ENCODE results near the gene KLC3.

Gene KLC3

DNA sequence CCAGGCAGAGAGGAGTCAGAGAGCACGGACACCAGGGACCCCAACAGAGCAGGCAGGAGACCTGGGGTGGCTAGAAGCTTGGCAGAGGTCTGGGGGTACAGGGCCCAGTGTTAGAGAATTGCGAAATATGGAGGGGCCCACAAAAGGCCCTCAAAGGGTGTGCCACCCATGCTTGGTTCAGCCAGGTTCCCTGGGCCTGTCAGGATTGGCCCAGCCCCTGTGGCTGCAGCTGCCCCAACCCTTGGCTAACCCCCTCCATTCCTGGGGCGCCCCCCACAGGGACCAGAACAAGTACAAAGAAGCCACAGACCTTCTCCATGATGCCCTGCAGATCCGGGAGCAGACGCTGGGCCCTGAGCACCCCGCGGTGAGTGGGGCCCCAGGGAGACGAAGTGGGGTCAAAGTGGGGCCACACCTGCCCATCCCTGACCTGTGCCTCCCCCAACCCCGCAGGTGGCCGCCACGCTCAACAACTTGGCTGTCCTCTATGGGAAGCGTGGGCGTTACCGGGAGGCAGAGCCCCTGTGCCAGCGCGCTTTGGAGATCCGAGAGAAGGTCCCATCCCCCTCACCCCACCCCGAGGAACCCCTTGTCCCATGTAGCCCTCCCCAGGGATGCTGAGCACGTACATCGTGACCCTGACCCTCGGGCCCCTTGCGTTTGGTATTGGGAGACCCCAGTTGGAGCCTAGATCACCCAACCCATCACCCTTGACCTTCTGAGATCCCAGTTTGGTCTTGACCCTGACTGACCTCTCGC is 8.0 kb downstream of the KLC3 start:
- DNase-seq (ENCODE audit: low read depth in 4 of 4, low spot score in 1 of 4): no peak

DNA sequence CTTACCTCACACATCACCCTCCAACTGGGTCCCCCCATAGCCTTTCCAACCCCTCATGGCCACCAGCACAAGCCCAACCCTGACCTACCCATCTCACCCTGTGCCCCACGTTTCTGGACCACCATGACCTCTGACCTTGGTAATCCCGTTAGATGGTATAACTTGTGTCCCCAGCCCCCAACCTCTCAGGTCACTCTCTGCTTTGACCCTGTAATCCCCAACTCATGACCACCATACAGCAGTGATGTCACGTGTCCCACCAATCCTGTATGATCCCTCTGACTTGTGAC is 8.5 kb downstream of the KLC3 start:
- DNase-seq (ENCODE audit: low read depth in 4 of 4, low spot score in 1 of 4): no peak

DNA sequence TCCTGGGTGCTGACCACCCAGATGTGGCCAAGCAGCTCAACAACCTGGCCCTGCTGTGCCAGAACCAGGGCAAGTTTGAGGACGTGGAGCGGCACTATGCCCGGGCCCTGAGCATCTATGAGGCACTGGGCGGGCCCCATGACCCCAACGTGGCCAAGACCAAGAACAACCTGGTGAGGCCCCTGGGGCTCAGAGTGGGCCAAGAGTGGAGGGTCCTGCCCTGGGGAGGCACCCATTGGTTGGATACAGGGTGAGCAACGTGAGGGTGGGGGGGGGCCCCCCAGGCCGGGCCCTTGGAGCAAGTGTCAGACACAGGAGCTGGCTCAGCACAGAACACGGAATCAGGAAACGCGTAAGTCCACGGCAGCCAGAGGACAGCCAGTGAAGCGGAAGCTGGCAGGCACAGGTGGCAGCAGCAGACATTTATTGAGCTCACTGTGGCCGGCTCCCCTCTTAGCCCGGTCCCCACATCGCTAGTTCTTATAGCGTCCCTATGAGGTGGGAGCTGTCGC is 8.9 kb downstream of the KLC3 start:
- DNase-seq (ENCODE audit: low read depth in 4 of 4, low spot score in 1 of 4): no peak

DNA sequence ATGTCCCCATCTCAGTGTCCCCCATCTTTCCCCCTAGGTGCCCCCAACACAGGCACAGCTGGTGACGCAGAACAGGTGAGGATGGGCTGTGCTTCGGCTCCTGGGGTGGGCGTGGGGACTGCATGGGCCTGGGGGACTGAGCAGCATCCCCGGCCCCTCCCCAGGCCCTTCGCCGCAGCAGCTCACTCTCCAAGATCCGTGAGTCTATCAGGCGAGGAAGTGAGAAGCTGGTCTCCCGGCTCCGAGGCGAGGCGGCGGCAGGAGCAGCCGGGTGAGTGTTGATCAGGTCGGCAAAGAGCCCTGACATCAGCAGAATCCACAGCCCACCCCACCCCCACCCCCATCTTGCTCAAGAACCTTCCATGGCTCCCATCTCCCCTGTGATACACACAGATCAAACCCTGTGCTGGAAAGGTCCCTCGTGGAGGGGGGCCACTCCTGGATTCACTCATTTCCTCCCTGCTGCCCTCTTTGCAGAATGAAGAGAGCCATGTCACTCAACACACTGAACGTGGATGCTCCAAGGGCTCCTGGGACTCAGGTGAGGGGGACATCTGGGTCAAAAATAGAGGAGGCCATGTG is 10.0 kb downstream of the KLC3 start:
- no peak for DNase-seq (ENCODE audit: low read depth in 4 of 4, low spot score in 1 of 4)

DNA sequence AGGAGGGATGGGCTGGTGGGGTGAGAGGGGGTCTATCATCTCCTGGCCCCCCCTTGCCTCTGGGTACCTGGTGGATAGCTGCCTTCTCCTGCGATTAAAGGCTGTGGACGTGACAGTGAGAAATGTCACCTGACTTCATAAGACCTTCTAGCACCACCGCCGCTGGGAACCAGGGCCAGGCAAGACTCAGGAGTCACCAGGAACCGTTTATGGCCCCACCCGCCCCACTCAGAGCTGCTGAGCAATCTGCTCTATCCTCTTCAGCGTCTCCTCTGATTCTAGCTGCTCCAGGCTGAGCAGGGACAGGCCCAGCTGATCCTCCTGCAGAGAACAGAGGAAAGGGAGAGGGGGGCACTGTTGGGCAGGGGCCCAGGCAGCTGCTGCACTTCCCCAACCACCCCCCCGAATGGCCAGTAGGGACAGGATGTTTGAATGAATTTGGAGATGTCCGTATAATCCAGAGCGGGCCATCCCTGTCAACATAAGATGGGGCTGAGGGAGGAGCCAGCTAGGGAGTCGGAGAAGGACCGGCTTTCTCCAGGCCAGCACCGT is 10.9 kb downstream of the KLC3 start:
- DNase-seq (ENCODE audit: low read depth in 4 of 4, low spot score in 1 of 4): no peak

DNA sequence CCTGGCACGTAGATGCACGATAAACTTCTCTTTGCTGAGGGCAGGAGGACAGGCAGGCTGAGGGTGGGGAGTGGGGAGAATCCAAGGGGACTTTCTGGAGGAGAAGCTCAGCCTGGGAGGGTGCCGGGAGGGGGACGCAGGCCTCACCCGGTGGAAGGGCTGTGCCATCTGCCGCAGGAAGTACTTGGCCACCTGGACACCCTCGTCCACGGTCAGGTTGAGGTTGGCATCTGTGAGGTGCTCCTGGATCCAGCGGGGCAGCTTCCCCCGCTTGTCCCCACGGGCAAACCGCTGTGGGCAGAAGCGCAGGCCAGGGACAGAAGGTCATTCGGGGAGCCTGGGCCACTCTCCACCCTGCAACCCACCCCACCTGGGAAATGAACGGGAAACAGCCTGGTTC is 11.5 kb downstream of the KLC3 start:
- no peak for DNase-seq (ENCODE audit: low read depth in 4 of 4, low spot score in 1 of 4)

DNA sequence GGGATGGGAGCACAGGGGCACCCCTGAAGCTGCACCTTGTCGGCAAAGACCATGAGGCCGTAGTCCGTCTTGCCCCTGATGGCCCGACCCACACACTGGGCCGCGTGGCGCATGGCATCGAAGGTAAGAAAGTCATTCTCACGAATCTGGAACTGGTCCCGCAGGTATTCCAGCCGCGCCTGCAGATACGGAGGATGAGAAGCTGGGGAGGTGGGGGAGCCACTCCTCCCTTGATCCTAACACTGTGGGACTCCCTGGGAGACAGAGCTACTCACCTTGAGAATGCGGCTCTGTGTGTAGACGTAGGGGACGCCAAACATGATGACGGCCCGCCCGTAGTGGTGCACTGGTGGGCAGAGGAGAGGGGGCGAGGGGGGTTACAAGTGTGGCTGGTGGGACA is 11.9 kb downstream of the KLC3 start:
- no peak for DNase-seq (ENCODE audit: low read depth in 4 of 4, low spot score in 1 of 4)

DNA sequence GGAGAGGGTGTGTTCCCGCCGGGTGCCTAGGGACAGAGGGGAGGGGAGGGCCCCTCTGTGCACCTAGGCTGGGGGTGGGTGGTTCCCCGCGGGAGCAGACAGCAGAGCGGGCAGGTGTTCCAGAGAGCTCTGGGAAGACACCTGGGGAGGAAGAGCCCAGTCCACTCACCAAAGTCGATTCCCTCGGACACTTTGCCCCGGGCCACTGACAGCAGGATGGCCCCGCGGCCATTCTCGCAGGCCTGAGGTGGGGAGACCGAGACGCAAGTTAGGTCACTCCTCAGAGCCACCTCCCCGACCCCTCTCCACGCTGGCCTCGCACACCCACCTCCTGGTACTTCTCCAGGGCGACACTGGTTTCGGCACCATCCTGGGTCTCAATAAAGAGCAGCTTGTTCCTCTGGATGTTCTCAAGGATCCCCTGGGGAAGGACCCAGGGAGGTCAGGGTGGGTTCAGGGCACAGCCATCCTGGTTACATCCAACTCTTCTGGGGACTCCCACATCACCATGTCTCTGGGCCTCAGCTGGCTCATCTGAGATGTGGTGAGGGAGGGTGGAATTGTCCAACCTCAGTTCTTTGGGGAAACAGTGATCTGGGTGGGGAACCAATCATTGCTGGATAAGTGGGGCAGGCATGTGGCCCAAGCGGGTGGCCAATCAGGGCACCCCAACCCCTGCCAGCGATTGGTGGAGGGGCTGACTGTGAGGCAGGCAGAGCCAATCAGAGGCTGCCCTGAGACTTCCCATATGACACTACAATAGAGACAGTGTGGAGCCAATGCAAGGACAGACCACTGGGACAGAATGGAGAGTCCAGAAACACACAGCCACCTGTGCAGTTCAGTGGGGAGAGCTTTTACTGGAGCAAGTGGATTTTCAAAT is 12.6 kb downstream of the KLC3 start:
- no peak for DNase-seq (ENCODE audit: low read depth in 4 of 4, low spot score in 1 of 4)

DNA sequence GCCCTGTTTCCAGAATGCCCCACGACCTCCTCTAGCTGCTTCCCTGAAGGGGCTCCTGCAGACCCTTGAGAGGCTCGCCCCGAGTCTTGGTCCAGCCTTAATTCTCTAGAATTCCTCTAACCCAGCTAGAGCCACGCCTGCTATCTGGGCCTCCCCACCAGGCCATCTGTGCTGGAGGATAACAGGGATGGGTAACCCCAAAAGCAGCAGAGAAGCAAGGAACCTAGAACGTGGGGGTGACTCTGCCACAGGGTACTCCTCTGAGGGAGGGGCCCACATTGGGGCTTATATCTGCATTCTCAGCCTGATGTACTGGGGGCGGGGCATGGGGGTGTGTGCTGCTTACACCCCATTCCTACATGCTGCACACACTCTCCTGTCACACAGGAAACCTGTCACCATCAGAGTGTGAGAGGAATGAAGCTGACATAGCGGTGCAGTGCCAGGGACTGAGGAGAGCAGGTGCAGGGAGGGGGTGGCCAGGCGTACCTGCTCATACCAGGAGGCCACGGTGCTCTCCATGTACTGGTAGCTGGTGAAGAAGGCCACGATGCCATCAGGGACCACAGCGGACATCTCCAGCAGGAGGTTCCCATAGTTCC is 13.8 kb downstream of the KLC3 start:
- DNase-seq (ENCODE audit: low read depth in 4 of 4, low spot score in 1 of 4): no peak

DNA sequence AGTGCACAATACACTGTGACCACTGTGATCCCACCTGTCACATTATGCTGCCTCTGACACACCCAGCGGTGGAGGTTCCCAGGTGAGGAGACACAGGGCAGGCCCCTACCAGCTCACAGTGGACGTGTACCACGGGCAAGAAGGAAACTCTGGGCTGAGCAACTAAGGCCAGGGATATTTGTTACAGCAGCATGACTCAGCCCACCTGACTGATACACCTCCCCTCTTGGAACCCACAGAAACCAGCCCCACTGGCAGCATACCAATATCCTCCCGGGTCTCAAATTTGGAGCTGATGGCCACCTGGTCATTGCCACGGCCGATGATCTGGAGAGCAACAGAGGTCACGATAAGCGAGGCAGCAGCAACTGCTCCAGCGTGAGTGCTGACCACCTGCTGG is 14.9 kb downstream of the KLC3 start:
- DNase-seq (ENCODE audit: low read depth in 4 of 4, low spot score in 1 of 4): no peak

DNA sequence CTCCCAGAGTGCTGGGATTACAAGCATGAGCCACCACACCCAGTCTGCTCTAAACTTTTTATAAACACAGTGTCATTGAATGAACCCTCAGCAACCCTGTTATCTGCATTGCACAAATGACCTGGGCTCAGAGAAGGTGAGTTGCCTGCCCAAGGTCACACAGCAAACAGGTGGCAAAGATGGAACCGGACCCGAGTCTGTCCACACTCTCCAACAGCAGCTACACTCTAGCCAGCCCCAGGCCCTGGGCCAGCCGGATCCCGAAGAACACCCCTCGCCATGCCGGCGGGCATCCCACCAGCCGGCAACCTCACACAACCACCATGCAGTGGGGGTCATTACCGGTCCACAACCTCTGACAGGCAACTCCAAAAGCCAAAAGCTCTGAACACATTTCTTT is 15.4 kb downstream of the KLC3 start:
- DNase-seq (ENCODE audit: low read depth in 4 of 4, low spot score in 1 of 4): no peak

DNA sequence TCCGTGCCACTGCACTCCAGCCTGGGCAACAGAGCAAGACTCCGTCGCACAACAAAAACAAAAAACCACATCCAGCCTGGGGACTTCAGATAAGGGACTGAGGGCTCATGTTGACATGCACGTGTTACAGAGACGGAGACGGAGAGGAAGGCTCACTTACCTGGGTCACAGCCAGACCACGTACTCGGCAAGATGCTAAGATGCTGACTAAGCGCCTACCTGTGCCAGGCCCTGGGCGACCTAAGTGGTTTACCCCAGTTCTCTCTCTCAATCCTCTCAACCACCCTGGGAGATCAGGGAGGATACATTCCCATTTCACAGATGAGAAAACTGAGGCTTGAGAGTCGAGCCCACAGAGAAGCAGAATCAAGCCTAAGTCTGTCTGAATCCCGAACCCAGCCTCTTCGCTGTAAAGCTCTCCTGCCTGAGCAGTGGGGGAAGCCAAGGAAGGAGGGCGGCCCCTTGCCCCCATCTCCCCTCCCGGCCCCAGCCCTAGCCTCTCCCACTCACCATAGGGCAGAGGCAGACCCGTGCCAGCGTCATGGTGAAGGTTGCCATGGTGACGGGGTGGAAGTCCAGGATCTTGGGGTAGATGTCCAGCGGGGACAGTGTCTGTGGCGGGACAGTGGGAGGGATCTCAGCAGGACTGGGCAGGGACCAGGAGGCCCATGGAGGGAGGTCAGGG is 16.4 kb downstream of the KLC3 start:
- no peak for DNase-seq (ENCODE audit: low read depth in 4 of 4, low spot score in 1 of 4)

DNA sequence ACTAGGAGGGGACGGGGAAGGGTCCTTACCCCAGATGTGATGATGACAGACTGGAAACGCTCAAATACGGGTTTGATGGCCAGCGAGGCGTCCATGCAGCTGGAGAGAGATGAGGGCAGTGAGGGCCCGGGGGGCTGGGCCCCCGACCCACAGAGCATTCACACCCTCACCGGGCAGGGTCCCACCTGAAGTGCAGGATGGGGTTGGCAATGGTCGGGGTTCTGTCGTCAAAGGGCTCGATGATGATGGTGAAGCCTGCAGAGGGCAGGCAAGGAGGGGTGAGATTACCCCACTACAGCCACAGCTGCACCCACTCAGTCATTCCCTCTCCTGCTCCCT is 16.9 kb downstream of the KLC3 start:
- no peak for DNase-seq (ENCODE audit: low read depth in 4 of 4, low spot score in 1 of 4)

DNA sequence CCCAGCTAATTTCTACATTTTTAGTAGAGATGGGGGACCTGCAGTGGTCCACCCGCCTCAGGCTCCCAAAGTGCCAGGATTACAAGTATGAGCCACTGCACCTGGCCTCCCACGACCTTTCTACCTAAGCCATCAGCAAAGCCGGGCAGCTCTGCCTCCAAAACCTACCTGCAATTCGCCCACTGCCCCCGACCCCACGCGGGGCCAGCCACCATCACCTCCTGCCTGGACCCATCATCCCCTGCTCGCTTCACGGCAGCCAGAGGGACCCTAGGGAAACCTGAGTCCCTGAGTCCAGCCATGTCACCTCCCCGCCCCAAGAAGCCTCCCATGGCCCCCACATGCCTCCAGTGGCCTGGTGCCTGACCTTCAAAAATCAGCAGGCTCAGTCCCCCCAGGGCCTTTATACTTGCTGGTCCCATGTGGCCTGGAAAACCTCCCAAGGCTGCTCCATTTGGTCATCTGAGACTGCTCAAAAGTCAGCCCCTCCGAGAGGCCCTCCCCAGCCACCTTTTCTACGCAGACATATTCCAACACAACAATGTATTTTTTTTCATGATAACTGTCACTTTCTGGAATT is 17.8 kb downstream of the KLC3 start:
- no peak for DNase-seq (ENCODE audit: low read depth in 4 of 4, low spot score in 1 of 4)

DNA sequence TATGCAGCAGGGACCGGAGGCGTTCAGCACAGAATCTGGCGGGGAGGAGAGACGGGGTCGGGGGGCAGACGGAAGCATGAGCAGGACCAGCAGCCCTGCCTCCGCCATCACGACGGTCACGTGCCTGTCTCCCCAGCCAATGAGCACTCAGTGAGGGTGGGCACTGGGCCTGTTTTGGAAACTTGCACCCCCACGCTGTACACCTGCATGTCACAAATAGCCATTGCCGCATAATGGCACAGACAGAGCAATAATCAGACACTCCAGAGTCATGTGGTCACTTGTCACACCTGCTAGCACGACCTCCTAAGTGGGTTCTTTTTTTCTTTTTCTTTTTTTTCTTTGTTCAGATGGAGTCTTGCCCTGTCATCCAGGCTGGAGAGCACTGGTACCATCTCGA is 21.1 kb downstream of the KLC3 start:
- no peak for DNase-seq (ENCODE audit: low read depth in 4 of 4, low spot score in 1 of 4)

DNA sequence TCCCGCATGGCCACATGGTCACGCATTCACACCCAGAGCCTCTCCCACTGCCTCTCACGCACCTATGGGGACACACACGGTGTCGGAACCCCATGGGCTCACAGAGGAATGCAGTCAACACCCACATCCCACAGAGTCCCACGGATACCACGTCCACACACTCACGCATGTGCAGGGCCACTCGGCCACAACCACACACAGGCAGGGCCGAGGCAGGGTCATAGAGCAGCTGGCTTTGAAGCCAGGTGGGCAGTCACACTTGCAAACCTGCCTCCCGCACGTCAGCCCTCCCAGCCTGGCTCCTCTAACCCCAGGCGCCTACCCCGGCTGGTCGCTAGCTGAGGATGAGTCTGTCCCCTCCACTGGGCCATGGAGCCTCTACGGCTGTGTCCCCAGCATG is 21.7 kb downstream of the KLC3 start:
- no peak for DNase-seq (ENCODE audit: low read depth in 4 of 4, low spot score in 1 of 4)

DNA sequence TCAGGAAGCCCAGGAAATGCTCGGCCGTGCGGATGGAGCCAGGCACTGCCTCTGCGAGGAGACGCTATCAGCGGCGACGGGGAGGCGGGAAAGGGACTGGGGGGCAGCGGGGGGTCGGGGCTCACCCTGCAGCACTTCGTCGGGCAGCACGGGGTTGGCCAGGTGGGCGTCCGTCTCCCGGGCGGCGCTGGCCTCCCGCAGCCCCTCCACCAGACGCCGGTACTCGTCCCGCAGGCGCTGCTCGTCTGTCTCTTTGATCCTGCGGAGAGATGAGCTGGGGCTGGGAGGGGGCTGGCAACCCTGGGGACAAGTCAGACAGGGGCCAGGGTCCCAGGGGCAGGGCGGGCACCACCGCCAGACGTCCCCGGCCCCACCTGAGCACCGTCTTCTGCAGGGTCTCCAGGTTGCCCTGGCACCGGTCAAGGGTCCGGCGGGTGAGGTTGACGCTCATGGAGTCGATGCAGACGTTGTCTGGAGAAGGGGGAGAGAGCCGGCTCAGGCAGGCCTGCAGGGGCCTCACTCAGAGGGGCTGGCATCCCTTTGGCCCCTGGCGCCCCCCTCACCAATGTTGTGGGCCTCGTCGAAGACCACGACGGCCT is 23.4 kb downstream of the KLC3 start:
- no peak for DNase-seq (ENCODE audit: low read depth in 4 of 4, low spot score in 1 of 4)

DNA sequence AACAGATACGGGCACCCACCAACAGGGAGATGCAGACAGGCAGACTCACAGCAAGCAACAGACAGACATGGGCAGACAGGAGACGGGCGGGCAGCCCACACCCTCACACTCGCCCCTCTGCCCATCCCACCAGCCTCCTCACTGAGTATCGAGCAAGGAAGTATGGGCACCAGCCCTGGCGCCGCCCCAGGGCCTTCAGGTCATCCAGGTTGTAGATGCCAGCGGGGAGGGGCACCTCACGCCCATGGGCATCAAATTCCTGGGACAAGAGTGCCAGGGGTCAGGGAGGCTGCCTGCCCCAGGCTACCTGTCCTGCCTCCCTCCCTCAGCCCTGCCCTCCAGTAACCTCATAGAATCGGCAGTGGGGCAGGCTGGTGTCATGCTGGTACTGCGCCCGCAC is 24.1 kb downstream of the KLC3 start:
- DNase-seq (ENCODE audit: low read depth in 4 of 4, low spot score in 1 of 4): no peak

DNA sequence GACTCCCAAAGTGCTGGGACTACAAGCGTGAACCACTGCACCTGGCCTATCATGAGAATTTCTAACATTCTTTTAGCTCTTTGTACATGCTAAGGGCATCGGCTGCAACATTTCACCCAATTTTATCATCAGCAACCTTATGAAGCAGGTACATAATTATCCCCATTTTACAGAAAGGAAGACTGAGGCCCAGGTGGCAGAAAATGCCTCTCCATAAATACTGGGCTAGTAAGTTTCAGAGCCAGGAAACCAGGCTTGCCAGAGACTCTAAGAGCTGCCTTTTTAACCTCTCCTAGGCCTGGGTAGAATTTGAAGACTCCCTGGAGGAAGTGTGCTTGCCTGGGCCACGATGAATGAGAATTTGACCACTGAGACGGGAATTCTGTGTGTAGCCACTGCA is 27.6 kb downstream of the KLC3 start:
- DNase-seq (ENCODE audit: low read depth in 4 of 4, low spot score in 1 of 4): no peak

DNA sequence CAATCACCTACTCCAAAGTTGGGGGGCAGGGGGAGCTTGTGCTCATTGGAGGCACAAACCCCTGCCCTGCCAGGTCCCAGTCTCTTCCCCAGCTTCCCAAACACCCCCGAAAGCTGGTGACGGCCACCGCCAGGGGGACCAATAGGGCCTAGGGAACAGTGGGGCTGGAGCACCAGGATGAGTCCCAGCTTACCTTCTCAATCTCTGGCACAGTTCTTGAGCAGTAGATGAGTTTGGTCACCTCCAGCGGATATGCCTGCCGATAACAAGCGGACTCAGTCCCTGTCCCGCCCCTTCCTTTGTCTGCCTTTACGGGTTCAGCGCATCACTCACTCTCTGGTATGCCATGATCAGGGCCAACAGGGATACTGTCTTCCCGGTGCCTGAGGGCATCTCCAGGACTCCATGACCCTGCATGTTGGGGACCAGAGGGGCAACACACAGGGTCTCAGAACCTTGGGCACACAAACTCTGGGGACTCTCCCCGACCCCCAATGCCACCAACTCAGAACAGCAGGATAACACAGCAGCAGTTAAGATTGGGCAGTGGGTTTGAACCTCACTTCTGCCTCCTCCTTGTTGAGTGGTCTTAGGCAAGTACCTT is 28.3 kb downstream of the KLC3 start:
- DNase-seq (ENCODE audit: low read depth in 4 of 4, low spot score in 1 of 4): no peak

Measured in stimulated activated CD4-positive, alpha-beta T cell treated with anti-CD3 and anti-CD28 coated beads, Interleukin-1b, Interleukin-23, amount 100 ng/mL, for 24 hours (primary cell).